ENCODE data around the gene PCAT6. TPM values are rescaled to one million over a fixed set of nuclear protein-coding genes. Genes with fewer than 3 reads are reported as not detected.

The PCAT6 gene
- total and polyA plus RNA-seq, 2 of the 8 experiments (the other 6 are each of a cell fraction or from before 2014, with no cell fraction given): 4.6 to 14.7 TPM

DNA sequence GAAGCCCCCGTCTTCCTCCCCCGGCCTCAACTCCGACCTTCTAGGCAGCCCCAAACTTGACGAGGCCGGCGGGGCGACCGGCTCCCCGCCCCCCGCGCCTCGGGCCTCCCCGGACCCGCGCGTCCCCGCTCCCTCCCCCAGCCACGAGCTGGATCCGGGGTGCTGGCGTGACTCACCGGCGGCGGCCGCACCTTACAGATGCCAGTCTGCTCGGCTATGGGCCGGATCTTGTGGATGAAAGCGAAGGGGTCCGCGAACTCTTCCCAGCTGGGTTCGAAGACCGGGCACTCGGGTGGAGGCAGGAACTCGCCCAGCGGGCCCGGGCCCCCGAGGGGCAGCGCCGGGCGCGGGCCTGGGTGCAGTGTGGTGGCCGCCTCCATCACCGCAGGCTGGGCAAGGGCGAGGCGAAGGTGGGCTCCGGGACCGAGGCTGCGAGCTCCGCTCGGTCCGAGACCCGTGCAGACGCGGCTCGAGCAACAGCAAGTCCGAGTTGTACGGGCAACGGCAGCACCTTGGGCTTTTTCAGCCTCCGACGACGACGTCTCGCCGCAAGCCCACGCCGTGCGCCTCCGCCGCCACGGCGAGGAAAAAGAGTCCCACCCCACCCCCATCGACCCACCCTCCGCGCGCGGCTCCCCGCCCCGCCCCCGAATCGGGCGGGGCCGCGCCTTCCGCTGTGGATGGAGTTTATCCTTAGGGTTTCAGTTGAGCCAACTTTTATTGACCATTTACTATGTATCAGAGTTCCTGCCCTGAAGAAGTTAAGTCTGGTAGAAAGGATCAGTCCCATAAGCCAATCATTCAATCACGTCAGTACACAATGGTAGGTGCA is 2.6 kb upstream of the PCAT6 start, which contains the start of gene KDM5B (continued):
- TF ChIP-seq, protein P1, sequence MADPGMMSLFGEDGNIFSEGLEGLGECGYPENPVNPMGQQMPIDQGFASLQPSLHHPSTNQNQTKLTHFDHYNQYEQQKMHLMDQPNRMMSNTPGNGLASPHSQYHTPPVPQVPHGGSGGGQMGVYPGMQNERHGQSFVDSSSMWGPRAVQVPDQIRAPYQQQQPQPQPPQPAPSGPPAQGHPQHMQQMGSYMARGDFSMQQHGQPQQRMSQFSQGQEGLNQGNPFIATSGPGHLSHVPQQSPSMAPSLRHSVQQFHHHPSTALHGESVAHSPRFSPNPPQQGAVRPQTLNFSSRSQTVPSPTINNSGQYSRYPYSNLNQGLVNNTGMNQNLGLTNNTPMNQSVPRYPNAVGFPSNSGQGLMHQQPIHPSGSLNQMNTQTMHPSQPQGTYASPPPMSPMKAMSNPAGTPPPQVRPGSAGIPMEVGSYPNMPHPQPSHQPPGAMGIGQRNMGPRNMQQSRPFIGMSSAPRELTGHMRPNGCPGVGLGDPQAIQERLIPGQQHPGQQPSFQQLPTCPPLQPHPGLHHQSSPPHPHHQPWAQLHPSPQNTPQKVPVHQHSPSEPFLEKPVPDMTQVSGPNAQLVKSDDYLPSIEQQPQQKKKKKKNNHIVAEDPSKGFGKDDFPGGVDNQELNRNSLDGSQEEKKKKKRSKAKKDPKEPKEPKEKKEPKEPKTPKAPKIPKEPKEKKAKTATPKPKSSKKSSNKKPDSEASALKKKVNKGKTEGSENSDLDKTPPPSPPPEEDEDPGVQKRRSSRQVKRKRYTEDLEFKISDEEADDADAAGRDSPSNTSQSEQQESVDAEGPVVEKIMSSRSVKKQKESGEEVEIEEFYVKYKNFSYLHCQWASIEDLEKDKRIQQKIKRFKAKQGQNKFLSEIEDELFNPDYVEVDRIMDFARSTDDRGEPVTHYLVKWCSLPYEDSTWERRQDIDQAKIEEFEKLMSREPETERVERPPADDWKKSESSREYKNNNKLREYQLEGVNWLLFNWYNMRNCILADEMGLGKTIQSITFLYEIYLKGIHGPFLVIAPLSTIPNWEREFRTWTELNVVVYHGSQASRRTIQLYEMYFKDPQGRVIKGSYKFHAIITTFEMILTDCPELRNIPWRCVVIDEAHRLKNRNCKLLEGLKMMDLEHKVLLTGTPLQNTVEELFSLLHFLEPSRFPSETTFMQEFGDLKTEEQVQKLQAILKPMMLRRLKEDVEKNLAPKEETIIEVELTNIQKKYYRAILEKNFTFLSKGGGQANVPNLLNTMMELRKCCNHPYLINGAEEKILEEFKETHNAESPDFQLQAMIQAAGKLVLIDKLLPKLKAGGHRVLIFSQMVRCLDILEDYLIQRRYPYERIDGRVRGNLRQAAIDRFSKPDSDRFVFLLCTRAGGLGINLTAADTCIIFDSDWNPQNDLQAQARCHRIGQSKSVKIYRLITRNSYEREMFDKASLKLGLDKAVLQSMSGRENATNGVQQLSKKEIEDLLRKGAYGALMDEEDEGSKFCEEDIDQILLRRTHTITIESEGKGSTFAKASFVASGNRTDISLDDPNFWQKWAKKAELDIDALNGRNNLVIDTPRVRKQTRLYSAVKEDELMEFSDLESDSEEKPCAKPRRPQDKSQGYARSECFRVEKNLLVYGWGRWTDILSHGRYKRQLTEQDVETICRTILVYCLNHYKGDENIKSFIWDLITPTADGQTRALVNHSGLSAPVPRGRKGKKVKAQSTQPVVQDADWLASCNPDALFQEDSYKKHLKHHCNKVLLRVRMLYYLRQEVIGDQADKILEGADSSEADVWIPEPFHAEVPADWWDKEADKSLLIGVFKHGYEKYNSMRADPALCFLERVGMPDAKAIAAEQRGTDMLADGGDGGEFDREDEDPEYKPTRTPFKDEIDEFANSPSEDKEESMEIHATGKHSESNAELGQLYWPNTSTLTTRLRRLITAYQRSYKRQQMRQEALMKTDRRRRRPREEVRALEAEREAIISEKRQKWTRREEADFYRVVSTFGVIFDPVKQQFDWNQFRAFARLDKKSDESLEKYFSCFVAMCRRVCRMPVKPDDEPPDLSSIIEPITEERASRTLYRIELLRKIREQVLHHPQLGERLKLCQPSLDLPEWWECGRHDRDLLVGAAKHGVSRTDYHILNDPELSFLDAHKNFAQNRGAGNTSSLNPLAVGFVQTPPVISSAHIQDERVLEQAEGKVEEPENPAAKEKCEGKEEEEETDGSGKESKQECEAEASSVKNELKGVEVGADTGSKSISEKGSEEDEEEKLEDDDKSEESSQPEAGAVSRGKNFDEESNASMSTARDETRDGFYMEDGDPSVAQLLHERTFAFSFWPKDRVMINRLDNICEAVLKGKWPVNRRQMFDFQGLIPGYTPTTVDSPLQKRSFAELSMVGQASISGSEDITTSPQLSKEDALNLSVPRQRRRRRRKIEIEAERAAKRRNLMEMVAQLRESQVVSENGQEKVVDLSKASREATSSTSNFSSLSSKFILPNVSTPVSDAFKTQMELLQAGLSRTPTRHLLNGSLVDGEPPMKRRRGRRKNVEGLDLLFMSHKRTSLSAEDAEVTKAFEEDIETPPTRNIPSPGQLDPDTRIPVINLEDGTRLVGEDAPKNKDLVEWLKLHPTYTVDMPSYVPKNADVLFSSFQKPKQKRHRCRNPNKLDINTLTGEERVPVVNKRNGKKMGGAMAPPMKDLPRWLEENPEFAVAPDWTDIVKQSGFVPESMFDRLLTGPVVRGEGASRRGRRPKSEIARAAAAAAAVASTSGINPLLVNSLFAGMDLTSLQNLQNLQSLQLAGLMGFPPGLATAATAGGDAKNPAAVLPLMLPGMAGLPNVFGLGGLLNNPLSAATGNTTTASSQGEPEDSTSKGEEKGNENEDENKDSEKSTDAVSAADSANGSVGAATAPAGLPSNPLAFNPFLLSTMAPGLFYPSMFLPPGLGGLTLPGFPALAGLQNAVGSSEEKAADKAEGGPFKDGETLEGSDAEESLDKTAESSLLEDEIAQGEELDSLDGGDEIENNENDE (IDR thresholded peaks at IDR 0.05; ENCODE audit: insufficient replicate concordance, low read length): no peak
- TF ChIP-seq SIX5 (IDR thresholded peaks at IDR 0.05; ENCODE audit: low read depth, low read length) (no peak), EGR1 (IDR thresholded peaks at IDR 0.05; ENCODE audit: borderline replicate concordance, low read depth, low read length) (0 out of 2 replicates have a peak, but pooled peaks have one; percentile 12), NRF1 (IDR thresholded peaks at IDR 0.05; ENCODE audit: low read depth, low read length) (no peak), TAF1 (IDR thresholded peaks at IDR 0.05; ENCODE audit: low read depth, low read length) (peak; percentile 99), POLR2A (IDR thresholded peaks at IDR 0.05; ENCODE audit: control extremely low read depth in 1 of 2, low read depth in 2 of 2, low read length in 2 of 2) (peak; percentile 98 to 99), SP1 (IDR thresholded peaks at IDR 0.05; ENCODE audit: low read depth, low read length) (peak; percentile 84)
- TF ChIP-seq, protein P2, sequence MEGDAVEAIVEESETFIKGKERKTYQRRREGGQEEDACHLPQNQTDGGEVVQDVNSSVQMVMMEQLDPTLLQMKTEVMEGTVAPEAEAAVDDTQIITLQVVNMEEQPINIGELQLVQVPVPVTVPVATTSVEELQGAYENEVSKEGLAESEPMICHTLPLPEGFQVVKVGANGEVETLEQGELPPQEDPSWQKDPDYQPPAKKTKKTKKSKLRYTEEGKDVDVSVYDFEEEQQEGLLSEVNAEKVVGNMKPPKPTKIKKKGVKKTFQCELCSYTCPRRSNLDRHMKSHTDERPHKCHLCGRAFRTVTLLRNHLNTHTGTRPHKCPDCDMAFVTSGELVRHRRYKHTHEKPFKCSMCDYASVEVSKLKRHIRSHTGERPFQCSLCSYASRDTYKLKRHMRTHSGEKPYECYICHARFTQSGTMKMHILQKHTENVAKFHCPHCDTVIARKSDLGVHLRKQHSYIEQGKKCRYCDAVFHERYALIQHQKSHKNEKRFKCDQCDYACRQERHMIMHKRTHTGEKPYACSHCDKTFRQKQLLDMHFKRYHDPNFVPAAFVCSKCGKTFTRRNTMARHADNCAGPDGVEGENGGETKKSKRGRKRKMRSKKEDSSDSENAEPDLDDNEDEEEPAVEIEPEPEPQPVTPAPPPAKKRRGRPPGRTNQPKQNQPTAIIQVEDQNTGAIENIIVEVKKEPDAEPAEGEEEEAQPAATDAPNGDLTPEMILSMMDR (IDR thresholded peaks at IDR 0.05; ENCODE audit: control extremely low read depth in 1 of 3, insufficient read depth in 1 of 3, low read depth in 1 of 3, low read length in 3 of 3): no peak
